Measurements from ENCODE around the gene CARD10.
A peak's percentile ranks its signal among the peaks of the same experiment; 100 is the strongest.

CARD10 gene

GRCh38 chr22:37460684-37461083, 58.5 kb downstream of the CARD10 start:
- DNase-seq, result no peak

- peak in 1 of 2 experiments; percentile 3 for DNase-seq
Observed at GRCh38 chr22:37459206-37459605, 60.0 kb downstream of the CARD10 start.

GRCh38 chr22:37457093-37457893, 61.9 kb downstream of the CARD10 start:
- DNase-seq, result peak; percentile 34 to 40

DNA sequence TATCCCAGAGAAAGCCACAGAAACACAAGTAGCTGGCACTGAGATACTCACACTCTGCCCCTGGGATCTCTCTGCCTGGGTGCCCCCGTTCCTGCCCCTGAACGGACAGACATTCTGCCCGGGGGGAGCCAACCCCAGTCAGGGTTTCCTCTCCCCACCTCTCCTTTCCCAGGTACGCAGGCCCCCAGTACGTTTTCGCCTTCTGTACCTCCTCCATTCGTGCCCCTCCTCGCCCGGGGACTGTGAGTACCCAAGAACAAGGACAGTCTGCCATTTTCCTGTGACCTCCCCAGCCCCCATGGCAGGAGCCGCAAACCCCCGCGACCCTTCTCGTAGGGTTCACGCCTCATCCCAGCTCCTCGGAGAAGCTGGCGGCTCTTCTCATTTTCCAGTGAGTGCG, 62.9 kb downstream of the CARD10 start:
- no peak for DNase-seq

GRCh38 chr22:37455896-37456295, 63.3 kb downstream of the CARD10 start:
- no peak for DNase-seq

DNA sequence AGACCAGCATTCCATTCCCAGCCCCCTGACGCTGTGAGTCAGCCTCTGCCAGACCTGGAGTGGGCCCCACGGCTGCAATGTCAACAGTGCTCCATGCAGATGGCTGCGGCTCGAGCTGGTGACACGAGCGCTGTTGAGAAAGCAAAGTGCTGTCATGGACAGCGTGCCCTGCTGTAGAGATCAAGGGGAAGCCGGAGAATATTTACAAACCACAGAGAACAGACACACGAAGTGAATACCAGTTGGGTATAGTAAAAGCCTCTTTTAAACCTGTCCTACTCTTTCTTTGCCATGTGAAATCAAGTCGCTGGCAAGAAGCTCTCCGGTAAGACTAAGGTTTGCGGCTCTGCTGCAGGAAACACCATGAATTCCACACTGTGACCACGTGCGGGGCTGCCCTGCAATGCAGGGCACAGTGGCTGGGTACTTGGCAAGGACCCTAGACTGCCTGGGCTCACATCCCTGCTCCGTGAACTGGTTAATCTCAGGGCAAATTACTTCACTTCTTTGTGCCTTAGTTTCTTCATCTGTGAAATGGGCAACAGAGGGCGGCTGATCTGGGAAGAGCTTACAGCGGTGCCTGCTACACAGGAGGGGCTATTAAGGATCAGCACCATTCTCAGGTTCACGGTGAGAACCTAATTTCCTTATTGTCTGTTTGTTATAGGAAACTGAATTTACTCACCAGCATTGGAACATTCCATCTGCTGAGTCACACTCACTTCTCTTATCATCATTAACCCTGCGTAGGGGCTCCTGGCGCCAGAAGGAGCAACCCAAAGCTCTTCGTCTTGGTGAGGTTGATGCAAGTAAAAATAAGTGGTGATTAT, 64.1 kb downstream of the CARD10 start:
- DNase-seq, result no peak

DNA sequence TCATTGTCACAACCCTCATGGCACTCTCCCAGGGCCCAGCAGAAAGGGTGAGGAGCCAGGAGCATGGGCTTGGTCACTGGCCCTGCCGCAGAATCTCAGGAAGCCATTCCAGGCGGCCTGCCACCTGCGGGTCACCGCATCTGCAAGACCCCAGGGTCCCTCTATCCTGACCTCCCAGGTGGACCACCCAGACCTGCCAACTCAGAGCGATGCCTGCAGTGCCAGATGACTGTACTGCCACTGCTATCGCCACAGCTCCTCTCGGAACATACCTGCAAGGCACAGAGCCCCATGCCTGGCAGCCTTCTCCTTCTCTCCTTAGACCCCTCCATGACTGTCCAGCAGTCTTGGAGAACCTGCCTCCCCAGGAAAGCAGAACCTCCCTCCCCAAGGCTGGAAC, 65.5 kb downstream of the CARD10 start:
- DNase-seq, result no peak

GRCh38 chr22:37451218-37451617, 68.0 kb downstream of the CARD10 start:
- DNase-seq, result no peak

- no peak for DNase-seq
Observed at GRCh38 chr22:37449331-37450001, 69.7 kb downstream of the CARD10 start.

GRCh38 chr22:37448516-37449127, 70.6 kb downstream of the CARD10 start:
- DNase-seq, result no peak

DNA sequence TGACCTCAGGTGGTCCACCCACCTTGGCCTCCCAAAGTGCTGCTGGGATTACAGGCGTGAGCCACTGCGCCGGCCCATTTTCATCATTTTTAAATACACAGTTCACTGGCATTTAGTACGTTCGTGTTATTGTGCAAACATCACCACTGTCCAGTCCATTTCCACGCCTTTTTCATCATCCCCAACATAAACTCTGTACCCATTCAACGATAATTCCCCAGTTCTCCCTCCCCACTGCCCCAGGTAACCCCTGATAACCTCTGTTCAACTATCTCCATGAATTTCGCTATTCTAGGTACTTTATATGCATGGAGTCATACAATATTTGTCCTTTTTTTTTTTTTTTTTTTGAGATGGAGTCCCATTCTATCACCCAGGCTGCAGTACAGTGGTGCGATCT, 73.7 kb downstream of the CARD10 start:
- no peak for DNase-seq

DNA sequence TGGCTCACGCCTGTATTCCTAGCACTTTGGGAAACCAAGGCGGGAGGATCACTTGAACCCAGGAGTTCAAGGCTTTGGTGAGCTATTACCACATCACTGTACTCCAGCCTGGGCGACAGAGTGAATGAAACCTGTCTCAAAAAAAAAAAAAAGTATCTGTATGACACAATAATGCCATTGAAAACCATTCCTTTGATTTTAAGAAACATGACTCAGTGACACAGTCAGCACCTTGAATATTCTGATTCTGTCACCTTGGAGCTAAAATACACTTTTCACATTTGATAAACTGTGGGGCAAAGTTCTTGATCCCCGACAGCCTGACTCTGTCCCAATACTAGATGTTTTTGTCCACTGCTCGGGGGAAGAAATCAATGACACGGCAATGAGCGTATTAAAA, 75.2 kb downstream of the CARD10 start:
- DNase-seq, result no peak

- no peak for DNase-seq
Observed at GRCh38 chr22:37443086-37443485, 76.1 kb downstream of the CARD10 start.

GRCh38 chr22:37442537-37442936, 76.7 kb downstream of the CARD10 start:
- no peak for DNase-seq

GRCh38 chr22:37442135-37442534, 77.1 kb downstream of the CARD10 start:
- DNase-seq, result no peak

GRCh38 chr22:37440875-37441274, 78.3 kb downstream of the CARD10 start:
- DNase-seq, result no peak
